Stimulated activated CD8-positive, alpha-beta memory T cell treated with anti-CD3 and anti-CD28 coated beads, Interleukin-15, amount 100 ng/mL, for 24 hours (primary cell): Measurements from ENCODE around the gene TESPA1.

Experiments
- DNase-seq: peaks from one replicate; pipeline ENCODE4 v3.0.0-alpha.2; 2020; ENCODE audit warnings: low read depth

TESPA1 gene

GRCh38 chr12:54983536-54984101 lies 943 bp downstream of the TESPA1 start:
- no peak for DNase-seq

- DNase-seq = no peak
These were observed 2.8 kb downstream of the TESPA1 start for GRCh38 chr12:54981796-54982195.

- DNase-seq = no peak
These were observed 4.2 kb downstream of the TESPA1 start for GRCh38 chr12:54980341-54980740.

GRCh38 chr12:54977857-54978256 lies 6.7 kb downstream of the TESPA1 start:
- no peak for DNase-seq

- DNase-seq = no peak
These were observed 7.4 kb downstream of the TESPA1 start for GRCh38 chr12:54977155-54977554.

GRCh38 chr12:54975875-54976274 lies 8.7 kb downstream of the TESPA1 start:
- no peak for DNase-seq

GRCh38 chr12:54975272-54975671 lies 9.3 kb downstream of the TESPA1 start:
- DNase-seq = no peak

- no peak for DNase-seq
These were observed 10.3 kb downstream of the TESPA1 start for GRCh38 chr12:54974279-54974678.

GRCh38 chr12:54973556-54973955 lies 11.0 kb downstream of the TESPA1 start:
- DNase-seq = no peak

GRCh38 chr12:54970741-54971140 lies 13.8 kb downstream of the TESPA1 start:
- no peak for DNase-seq

GRCh38 chr12:54968181-54968730 lies 16.3 kb downstream of the TESPA1 start:
- DNase-seq = no peak

GRCh38 chr12:54967461-54967860 lies 17.1 kb downstream of the TESPA1 start:
- DNase-seq = no peak

GRCh38 chr12:54961190-54961589 lies 23.4 kb downstream of the TESPA1 start:
- DNase-seq = no peak

- no peak for DNase-seq
These were observed 25.1 kb downstream of the TESPA1 start for GRCh38 chr12:54959291-54960018.

GRCh38 chr12:54958048-54958658 lies 26.4 kb downstream of the TESPA1 start:
- no peak for DNase-seq

GRCh38 chr12:54956818-54957641 lies 27.5 kb downstream of the TESPA1 start:
- DNase-seq = no peak

- no peak for DNase-seq
These were observed 28.2 kb downstream of the TESPA1 start for GRCh38 chr12:54956322-54956721.

- no peak for DNase-seq
These were observed 29.8 kb downstream of the TESPA1 start for GRCh38 chr12:54954801-54955200.

- DNase-seq = no peak
These were observed 30.3 kb downstream of the TESPA1 start for GRCh38 chr12:54954228-54954627.

GRCh38 chr12:54950071-54950727 lies 34.4 kb downstream of the TESPA1 start:
- DNase-seq = no peak

- DNase-seq = no peak
These were observed 35.4 kb downstream of the TESPA1 start for GRCh38 chr12:54949073-54949711.
